NCI-H1930 (cell line): ENCODE data around the gene PID1.
A peak's percentile ranks its signal among the peaks of the same experiment; 100 is the strongest.

Experiments used
- DNase-seq, 2 experiments: peaks; one replicate each; lab custom pipeline; 2025; lab: John Stamatoyannopoulos, UW

The PID1 gene

GRCh38 chr2:229071292-229071976, 199.7 kb downstream of the PID1 start:
- peak; percentile 44 to 55 for DNase-seq

GRCh38 chr2:229066121-229066715, 204.9 kb downstream of the PID1 start:
- no peak for DNase-seq

GRCh38 chr2:229064749-229065148, 206.3 kb downstream of the PID1 start:
- DNase-seq: no peak

- no peak for DNase-seq
Measured at GRCh38 chr2:229060147-229060546, 210.9 kb downstream of the PID1 start.

GRCh38 chr2:229059331-229060033, 211.6 kb downstream of the PID1 start:
- DNase-seq: no peak

- no peak for DNase-seq
Measured at GRCh38 chr2:229057976-229058553, 213.0 kb downstream of the PID1 start.

GRCh38 chr2:229054311-229054710, 216.8 kb downstream of the PID1 start:
- DNase-seq: no peak

GRCh38 chr2:229051798-229052197, 219.3 kb downstream of the PID1 start:
- DNase-seq: no peak

DNA sequence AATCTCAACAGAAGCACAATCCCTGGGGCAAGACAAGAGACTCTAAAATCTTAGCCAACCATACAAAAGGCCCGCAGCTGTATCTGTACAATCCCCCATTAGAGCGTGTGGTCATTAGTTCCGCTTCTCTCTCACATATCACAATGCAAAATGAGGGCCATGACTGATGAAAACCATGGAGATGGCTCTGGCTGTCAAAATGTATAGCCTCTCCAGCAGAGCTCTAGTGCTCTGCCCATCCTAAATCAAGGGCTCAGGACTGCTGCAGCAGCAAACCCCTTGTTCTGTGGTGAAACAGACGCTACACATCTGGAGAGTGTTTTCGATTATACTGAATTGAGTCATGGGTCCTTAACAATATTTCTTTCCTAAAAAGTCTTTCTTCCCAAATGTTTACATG, 221.0 kb downstream of the PID1 start:
- no peak for DNase-seq

DNA sequence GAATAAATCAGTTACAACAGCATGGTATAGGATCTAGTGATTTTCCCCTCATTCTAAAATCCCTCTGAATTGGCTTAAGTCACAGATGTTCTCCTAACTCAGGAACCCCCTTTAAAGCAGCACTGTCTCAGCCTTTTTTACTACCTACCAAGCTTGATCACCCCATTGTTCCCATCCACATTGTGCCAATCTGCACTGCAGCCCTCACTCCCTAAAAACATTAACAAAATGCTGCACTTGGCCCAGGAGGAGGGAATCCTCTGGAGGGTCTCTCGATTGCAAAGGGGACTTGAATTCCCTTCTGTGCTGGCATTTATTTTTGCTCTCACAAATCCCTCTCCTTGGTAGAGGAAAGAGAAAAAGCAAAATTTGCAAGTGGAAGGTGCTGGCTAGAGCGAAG, 223.0 kb downstream of the PID1 start:
- no peak for DNase-seq

DNA sequence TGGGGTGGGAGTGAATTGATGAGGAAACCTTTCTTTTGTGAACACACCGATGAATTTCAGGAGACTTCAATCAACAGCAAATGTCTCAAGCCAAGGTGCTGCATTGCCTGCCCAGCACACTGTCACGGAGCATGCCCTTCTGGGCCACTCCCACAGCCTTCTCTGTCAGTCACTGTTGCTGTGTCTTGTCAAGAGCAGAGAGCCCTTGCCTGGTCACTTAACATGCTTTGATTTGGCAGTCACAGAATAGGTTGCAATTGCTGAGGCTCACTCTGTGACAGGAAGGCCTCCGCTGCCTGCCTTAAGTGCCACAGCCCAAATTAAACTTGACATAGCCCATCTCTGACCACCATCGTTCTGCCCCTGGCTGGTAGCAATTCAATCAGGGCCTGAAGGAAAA, 225.4 kb downstream of the PID1 start:
- DNase-seq: no peak

DNA sequence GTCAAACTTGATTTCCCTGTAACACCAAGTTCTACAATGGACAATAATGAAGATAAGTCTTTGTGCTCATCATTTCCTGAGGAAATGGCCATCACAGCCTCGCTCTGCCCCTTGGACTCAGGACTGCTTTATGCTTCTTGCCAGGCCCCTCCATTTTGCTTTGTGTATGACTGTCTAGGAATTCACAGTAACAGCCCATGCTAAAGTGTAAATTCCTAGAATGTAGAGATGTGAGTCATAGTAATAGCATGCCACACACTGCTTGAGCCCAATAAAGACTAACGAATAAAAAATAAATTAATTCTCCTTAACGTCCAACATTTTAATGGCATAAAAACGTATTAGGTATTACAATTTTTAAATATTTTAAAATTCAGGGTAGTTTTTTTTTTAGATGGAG, 226.5 kb downstream of the PID1 start:
- DNase-seq: no peak

GRCh38 chr2:229043681-229044080, 227.4 kb downstream of the PID1 start:
- no peak for DNase-seq

GRCh38 chr2:229042349-229042748, 228.7 kb downstream of the PID1 start:
- DNase-seq: no peak

DNA sequence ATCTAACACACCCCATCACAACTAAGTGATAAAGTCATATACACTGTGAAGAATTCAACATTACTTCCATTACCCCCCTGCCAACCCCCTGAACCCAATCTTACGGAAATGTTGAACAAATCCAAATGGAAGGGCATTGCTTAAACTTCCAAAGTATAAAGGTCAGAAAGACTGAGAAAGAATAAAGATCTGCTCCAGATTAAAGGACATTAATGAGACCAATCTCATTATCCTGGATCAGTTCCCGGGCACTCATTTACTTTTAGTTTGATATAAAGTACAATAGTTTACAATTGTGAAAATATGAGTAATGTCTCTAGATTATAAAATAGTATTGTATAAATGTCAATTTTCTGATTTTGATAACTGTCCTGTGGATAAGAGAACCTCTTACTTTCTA, 229.4 kb downstream of the PID1 start:
- DNase-seq: no peak

- no peak for DNase-seq
Measured at GRCh38 chr2:229037621-229038020, 233.5 kb downstream of the PID1 start.

GRCh38 chr2:229033816-229034215, 237.3 kb downstream of the PID1 start:
- no peak for DNase-seq

DNA sequence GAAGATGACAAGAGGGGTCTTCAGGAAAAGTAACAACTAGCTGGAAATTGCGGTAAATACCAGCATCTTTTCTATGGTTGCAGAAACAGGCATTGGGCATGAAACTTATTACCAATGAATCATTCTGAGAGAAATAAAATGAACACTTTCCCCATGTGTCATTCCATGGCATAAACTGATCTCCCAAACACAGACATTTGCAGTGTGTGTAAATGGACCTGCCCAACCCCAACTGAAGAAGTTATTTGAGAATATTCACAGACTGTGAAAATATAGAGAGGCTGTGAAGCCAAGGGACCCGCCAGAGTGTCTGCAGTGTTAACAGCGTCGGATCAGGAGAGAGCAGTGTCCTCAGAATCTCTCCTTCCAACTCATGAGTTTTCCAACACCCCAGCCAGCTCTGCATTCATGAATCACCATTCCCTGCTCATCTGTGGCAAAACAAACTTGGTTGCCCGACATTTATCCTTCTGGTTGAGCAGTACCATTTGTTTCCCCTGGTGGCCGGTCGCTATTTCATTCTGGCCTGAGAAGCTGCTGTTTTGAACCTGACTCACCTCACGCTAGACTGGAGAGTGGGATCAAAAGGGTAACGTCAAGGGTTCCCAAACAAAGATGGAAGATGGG, 238.4 kb downstream of the PID1 start:
- DNase-seq: no peak

DNA sequence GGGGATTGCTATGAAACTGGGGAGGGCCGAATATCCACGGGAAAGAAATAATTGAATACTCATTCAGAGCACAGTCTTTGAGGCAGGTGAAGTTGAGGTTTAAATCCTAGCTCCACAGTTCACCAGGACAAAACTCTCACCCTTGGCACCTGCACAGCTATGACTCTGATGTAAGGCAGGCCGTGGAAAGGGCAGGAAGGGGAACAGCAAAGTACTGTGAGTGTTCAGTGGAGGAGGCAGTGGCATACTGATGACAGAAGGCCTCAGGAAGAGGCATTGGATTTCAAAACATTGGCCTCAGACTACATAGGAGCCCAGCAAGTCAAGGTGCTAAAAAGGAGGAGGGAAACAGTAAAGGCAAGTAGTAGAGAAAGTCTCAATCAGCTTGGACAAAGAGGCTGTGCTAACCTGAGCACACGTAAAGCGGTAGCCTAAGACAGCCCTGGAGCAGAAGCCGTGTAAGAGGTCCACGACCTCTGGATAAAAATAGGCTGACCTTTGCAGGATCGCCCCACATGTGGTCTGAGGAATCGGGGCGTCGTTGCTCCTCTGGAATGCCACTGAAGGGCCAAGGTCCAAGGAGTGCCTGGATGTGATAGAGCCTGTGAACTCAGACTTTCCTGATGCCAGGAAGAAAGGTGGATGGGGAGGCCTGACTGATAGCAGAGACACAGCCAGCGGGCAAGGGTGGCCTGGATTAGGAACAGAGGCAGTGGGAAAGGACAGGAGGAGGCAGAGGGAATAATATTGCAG, 243.6 kb downstream of the PID1 start:
- no peak for DNase-seq

GRCh38 chr2:229025653-229026052, 245.4 kb downstream of the PID1 start:
- no peak for DNase-seq

DNA sequence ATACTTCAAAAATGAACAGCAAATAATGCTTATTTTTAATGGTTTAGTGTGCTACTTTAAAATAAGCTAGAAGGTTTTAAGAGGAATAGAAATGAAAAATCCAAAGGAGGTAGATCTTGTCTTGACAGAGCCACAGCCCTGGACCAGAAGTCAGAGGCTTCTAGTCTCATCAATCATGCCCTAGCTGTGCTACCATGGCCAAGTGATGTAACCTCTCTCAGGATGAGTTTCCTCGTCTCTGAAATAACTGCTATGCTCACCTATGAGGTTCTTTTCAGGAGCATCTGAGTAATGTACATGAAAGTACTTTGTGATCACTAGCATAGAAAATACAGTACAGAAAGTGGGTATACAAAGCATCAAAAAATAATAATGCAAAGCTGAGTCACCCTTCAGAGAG, 248.4 kb downstream of the PID1 start:
- DNase-seq: no peak

DNA sequence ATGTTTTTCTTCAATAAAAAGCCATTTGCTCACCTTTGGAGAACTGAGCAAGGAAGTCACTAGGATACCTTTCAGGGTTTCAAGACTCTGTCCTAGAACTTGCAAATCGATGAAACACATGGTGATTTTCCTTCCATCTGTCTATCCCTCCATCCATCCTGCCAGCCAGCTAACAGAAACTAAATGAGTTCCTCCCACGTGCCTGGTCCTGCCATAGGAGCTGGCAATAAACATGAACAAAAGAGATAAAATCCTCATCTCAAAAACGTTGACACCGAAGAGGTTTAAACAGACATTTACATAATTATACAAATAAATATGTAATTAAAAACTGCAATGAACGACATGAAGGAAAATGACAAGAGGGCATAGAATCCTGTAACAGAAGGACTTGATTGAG, 249.0 kb downstream of the PID1 start:
- DNase-seq: no peak
